Ovary (tissue), 9 donors: ENCODE measurements around the gene PPP4R3C. TPM values are rescaled to one million over a fixed set of nuclear protein-coding genes. Genes with fewer than 3 reads are reported as not detected.
"Not testable (repeated sequence)": the region's sequence is repeated elsewhere in the genome, so short reads cannot be mapped to it uniquely, and the experiment has no call there.

Experiments
- DNase-seq, 5 donors: peaks; one replicate each; pipeline ENCODE4 v3.0.0-alpha.2; 2019 to 2020
- H3K27ac ChIP-seq, 2 donors: fragments of 200-600 bp; one replicate each; pipeline versions ENCODE4 v1.5.1 to v1.8.0; 2019 to 2022
- H3K27me3 ChIP-seq: fragments of 200-600 bp; one replicate; pipeline ENCODE4 v1.8.0; 2022
- H3K36me3 ChIP-seq: fragments of 200-600 bp; sonication (generic); one replicate; pipeline ENCODE4 v1.5.1; 2019
- H3K4me1 ChIP-seq: one replicate; pipeline ENCODE4 v1.8.1; 2013; ENCODE audit warnings: mild to moderate bottlenecking, moderate library complexity; ENCODE audit not compliant: insufficient read depth
- H3K4me3 ChIP-seq: fragments of 200-600 bp; sonication (generic); one replicate; pipeline ENCODE4 v1.5.1; 2017
- H3K9me3 ChIP-seq, 2 donors: fragments of 200-600 bp in 1 of 2; sonication (generic) in 1 of 2; one replicate each; pipeline versions ENCODE4 v1.5.1 to v1.8.1; 2013 to 2019; ENCODE audit warnings: mild to moderate bottlenecking in 1 of 2, moderate library complexity in 1 of 2
- CTCF ChIP-seq, 3 donors: fragments of 450-650 bp in 2 of 3; fragments of 200-600 bp in 1 of 3; IDR thresholded peaks; one replicate each; pipeline versions ENCODE4 v1.5.1 to v1.8.0; 2016 to 2022; ENCODE audit warnings: antibody characterized with exemption in 3 of 3, mild to moderate bottlenecking in 1 of 3
- EP300 ChIP-seq: sonication (generic); formaldehyde crosslinking; IDR thresholded peaks from one replicate; pipeline ENCODE4 v1.6.1; 2017; ENCODE audit warnings: antibody characterized with exemption
- POLR2A ChIP-seq: fragments of 450-650 bp; IDR thresholded peaks from one replicate; pipeline ENCODE4 v1.6.1; 2017; ENCODE audit warnings: antibody characterized with exemption, mild to moderate bottlenecking, moderate library complexity
- WGBS, 3 donors: extraction: QIAGEN DNeasy Blood & Tissue Kit in 1 of 3; methylation state at CpG; one replicate each; pipeline versions ENCODE4 v1.1.5 to v1.1.7; 2013 to 2017; 5-methylcytosine and 5-hydroxymethylcytosine counted together
- intact Hi-C, 4 donors: fragments of 100-400 bp; cut with DNase I; formaldehyde crosslinking; loops; one replicate each; pipeline versions ENCODE4 v1.11.0 to v1.15.1; 2022 to 2023
- polyA plus RNA-seq, 2 donors: library from polyadenylated mRNA; stranded (reverse); fragments of 200-250 nt in 1 of 2; fragments of 350-450 nt in 1 of 2; fragmentation: Illumina TruSeq in 1 of 2; extraction: RNeasy Lipid Tissue Mini Kit (QIAGEN cat#74804) in 1 of 2; gene quantifications; one replicate each; pipeline ENCODE4 v1.2.3, GENCODE V29; 2013 to 2014
- total RNA-seq, 7 donors: library from RNA; depleted of rRNA in 2 of 7; stranded (reverse); fragments of >200 nt in 2 of 7; fragmentation: NEBNext Ultra II Directional in 3 of 7; extraction: Animal tissue kit (Norgen Biotek cat#: 25700) in 3 of 7; gene quantifications; one replicate each; pipeline versions ENCODE4 v1.1.0 to v1.2.4, GENCODE V29; 2016 to 2023
- donor health status: DM: no; HTN: no; CAD: no; lungs with moderate emphysema.
- donor health status: DM: no; HTN: no; CAD: no.
- donor health status: Bipolar disorder and iron deficiency.
- donor health status: DM: yes; HTN: yes; CAD: no.
- donor health status: DM: no; HTN: no; CAD: no.
- donor health status: DM: yes; HTN: yes; CAD: no.

PPP4R3C gene
- total and polyA plus RNA-seq, 9 donors, result not detected

GRCh38 chrX:27451324-27451723 lies 11.8 kb downstream of the PPP4R3C start:
- TF ChIP-seq CTCF (IDR thresholded peaks at IDR 0.05), result no peak
- TF ChIP-seq EP300, result no peak
- TF ChIP-seq POLR2A, result no peak
- Histone ChIP-seq H3K36me3 (no peaks in the 10 kb centered on the region), H3K4me3 (no peak overlapping the region), H3K27me3 (no peaks in the 10 kb centered on the region), H3K27ac (no peak overlapping the region), H3K4me1 (no peaks in the 10 kb centered on the region), H3K9me3 (no peaks in the 10 kb centered on the region)
- DNase-seq, result no peak
- intact Hi-C loops, result no loop called here

GRCh38 chrX:27446423-27446822 lies 16.7 kb downstream of the PPP4R3C start:
- H3K27me3 ChIP-seq, result no peaks in the 10 kb centered on the region
- TF ChIP-seq EP300, result no peak
- no peak for TF ChIP-seq POLR2A
- no peak for TF ChIP-seq CTCF (IDR thresholded peaks at IDR 0.05)
- WGBS, 3 donors, result 45 to 79% (median 75%) methylated on average over 1 of the region's 1 CpG
- intact Hi-C loops, result no loop called here
- H3K4me1 ChIP-seq, result no peaks in the 10 kb centered on the region
- no peak for DNase-seq
- H3K36me3 ChIP-seq, result no peaks in the 10 kb centered on the region
- no peak overlapping the region for H3K27ac ChIP-seq
- H3K9me3 ChIP-seq, result no peaks in the 10 kb centered on the region
- H3K4me3 ChIP-seq, result no peak overlapping the region

- no peak for DNase-seq
- Histone ChIP-seq H3K27ac (no peak overlapping the region), H3K9me3 (no peaks in the 10 kb centered on the region), H3K27me3 (no peaks in the 10 kb centered on the region), H3K4me3 (no peak overlapping the region), H3K36me3 (no peaks in the 10 kb centered on the region), H3K4me1 (no peaks in the 10 kb centered on the region)
- WGBS, 3 donors, result 87 to 92% (median 89%) methylated on average over 2 of the region's 2 CpGs
- TF ChIP-seq EP300, result no peak
- TF ChIP-seq CTCF (IDR thresholded peaks at IDR 0.05), result no peak
- TF ChIP-seq POLR2A, result no peak
- intact Hi-C loops, result no loop called here
Observed at GRCh38 chrX:27445438-27445837, 17.7 kb downstream of the PPP4R3C start.

GRCh38 chrX:27444093-27444908 lies 18.8 kb downstream of the PPP4R3C start:
- TF ChIP-seq CTCF (IDR thresholded peaks at IDR 0.05), result no peak
- TF ChIP-seq POLR2A, result no peak
- no peak for TF ChIP-seq EP300
- WGBS, 3 donors, result 77 to 95% (median 92%) methylated on average over 3 of the region's 3 CpGs
- no peaks in the 10 kb centered on the region for H3K27me3 ChIP-seq
- H3K27ac ChIP-seq, result no peak overlapping the region
- intact Hi-C loops, result no loop called here
- no peaks in the 10 kb centered on the region for H3K9me3 ChIP-seq
- no peaks in the 10 kb centered on the region for H3K4me1 ChIP-seq
- no peak overlapping the region for H3K4me3 ChIP-seq
- DNase-seq, result no peak
- no peaks in the 10 kb centered on the region for H3K36me3 ChIP-seq

- 75 to 83% (median 80%) methylated on average over 7 of the region's 7 CpGs for WGBS, 3 donors
- H3K4me1 ChIP-seq, H3K36me3 ChIP-seq, H3K27me3 ChIP-seq, DNase-seq, H3K27ac ChIP-seq, intact Hi-C loops, H3K4me3 ChIP-seq, H3K9me3 ChIP-seq: not testable (repeated sequence)
Observed at GRCh38 chrX:27442392-27442791, 20.7 kb downstream of the PPP4R3C start.
